Activated B cell treated with CpG ODN at 0.5 μM for 24 hours (primary cell): ENCODE data around the gene RPL6. TPM values are rescaled to one million over a fixed set of nuclear protein-coding genes. Genes with fewer than 3 reads are reported as not detected.
"Not testable (repeated sequence)": the region's sequence is repeated elsewhere in the genome, so short reads cannot be mapped to it uniquely, and the experiment has no call there.

ENCODE experiments used
- ATAC-seq: fragments of 200-7000 bp; cut with Tn5 transposase; one replicate; pipeline ENCODE4 v1.10.0; 2021; ENCODE audit warnings: low read depth, mild to moderate bottlenecking, moderate library complexity
- CTCF ChIA-PET: fragments of 350-600 bp; sonication (Branson Sonifier 250); formaldehyde crosslinking; loops from one replicate; lab custom pipeline; 2021; ENCODE audit warnings: antibody characterized with exemption; lab: Charles Lee
- POLR2A ChIA-PET: fragments of 350-600 bp; sonication (Branson Sonifier 250); formaldehyde crosslinking; loops from one replicate; lab custom pipeline; 2021; ENCODE audit warnings: antibody characterized with exemption; lab: Charles Lee
- DNase-seq: peaks from one replicate; pipeline ENCODE4 v3.0.0; 2022
- H3K27ac Mint-ChIP-seq: one replicate; pipeline ENCODE4 v1.8.0; 2020; ENCODE audit warnings: mixed read lengths
- H3K27me3 Mint-ChIP-seq: one replicate; pipeline ENCODE4 v1.8.0; 2021; ENCODE audit warnings: mixed read lengths
- H3K36me3 Mint-ChIP-seq: one replicate; pipeline ENCODE4 v1.8.0; 2021; ENCODE audit warnings: low read depth, mixed read lengths
- H3K4me1 Mint-ChIP-seq: one replicate; pipeline ENCODE4 v1.8.0; 2021; ENCODE audit warnings: mixed read lengths
- H3K4me3 Mint-ChIP-seq: one replicate; pipeline ENCODE4 v1.8.0; 2020; ENCODE audit warnings: mild to moderate bottlenecking, mixed read lengths
- H3K9me3 Mint-ChIP-seq: one replicate; pipeline ENCODE4 v1.8.0; 2020; ENCODE audit warnings: mixed read lengths
- intact Hi-C: fragments of 100-400 bp; cut with micrococcal nuclease; formaldehyde crosslinking; loops from one replicate; pipeline ENCODE4 v1.15.1; 2024
- total RNA-seq: library from RNA; stranded (reverse); gene quantifications from 2 replicates; pipeline ENCODE4 v1.2.3, GENCODE V29; 2022
- TF ChIP-seq, protein P1 (sequence below): fragments of 200-600 bp; IDR thresholded peaks from one replicate; pipeline ENCODE4 v1.8.0; 2022; ENCODE audit warnings: antibody characterized with exemption, mild to moderate bottlenecking

The RPL6 gene
- total RNA-seq, 1 donor from 2014 or later: 2,197 TPM

GRCh38 chr12:112409906-112410244 lies 470 bp upstream of the RPL6 start:
- Mint-ChIP-seq H3K27me3 (no peaks in the 10 kb centered on the region), H3K9me3 (no peaks in the 10 kb centered on the region), H3K36me3 (peaks cover 45% of the 10 kb centered on the region), H3K27ac (peak overlapping the region; percentile 99), H3K4me3 (peak overlapping the region; percentile 100), H3K4me1 (peaks cover 36% of the 10 kb centered on the region)
- intact Hi-C loops: loop anchor here (1.0 to 10.0 kb wide), 4 partner anchors 8 to 397 kb away; partner anchors contain the start of genes ERP29, HECTD4, PTPN11 and TMEM116
- ATAC-seq (no peak), DNase-seq (no peak)
- POLR2A ChIA-PET: interaction anchor here (1.4 kb wide), 1 partner anchor 9 kb away, joined by 11 read pairs; the partner anchor contains the start of gene PTPN11
- TF ChIP-seq, protein P1, sequence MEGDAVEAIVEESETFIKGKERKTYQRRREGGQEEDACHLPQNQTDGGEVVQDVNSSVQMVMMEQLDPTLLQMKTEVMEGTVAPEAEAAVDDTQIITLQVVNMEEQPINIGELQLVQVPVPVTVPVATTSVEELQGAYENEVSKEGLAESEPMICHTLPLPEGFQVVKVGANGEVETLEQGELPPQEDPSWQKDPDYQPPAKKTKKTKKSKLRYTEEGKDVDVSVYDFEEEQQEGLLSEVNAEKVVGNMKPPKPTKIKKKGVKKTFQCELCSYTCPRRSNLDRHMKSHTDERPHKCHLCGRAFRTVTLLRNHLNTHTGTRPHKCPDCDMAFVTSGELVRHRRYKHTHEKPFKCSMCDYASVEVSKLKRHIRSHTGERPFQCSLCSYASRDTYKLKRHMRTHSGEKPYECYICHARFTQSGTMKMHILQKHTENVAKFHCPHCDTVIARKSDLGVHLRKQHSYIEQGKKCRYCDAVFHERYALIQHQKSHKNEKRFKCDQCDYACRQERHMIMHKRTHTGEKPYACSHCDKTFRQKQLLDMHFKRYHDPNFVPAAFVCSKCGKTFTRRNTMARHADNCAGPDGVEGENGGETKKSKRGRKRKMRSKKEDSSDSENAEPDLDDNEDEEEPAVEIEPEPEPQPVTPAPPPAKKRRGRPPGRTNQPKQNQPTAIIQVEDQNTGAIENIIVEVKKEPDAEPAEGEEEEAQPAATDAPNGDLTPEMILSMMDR: no peak
- CTCF ChIA-PET: interaction anchor here (1.9 kb wide), 1 partner anchor 23 kb away, joined by 7 read pairs; no protein-coding TSS in a partner anchor

DNA sequence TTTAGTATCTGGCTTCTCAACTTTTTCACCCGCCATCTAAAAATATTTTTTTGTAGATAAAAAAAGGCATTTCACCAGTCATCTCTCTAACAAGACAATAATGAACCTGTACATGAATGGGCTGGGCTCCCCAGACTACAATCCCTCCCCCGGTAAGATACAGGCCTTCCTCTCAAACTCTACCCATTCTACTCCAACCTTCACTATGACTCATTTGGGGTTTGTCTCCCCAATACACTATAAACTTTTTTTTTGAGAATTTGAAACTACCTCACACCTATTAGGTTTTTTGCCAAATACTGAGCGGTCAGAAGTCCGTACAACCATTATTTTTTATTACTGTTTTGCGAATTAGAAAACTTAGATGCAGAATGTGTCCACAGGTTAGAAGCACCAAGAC lies 784 bp downstream of the RPL6 start:
- peaks cover 56% of the 10 kb centered on the region for H3K36me3 Mint-ChIP-seq
- peak overlapping the region; percentile 100 for H3K4me3 Mint-ChIP-seq
- no peak for DNase-seq
- peak overlapping the region; percentile 99 for H3K27ac Mint-ChIP-seq
- H3K9me3 Mint-ChIP-seq: no peaks in the 10 kb centered on the region
- H3K27me3 Mint-ChIP-seq: no peaks in the 10 kb centered on the region
- ATAC-seq: no peak
- ChIA-PET POLR2A (no interaction called here), CTCF (no interaction called here)
- peaks cover 36% of the 10 kb centered on the region for H3K4me1 Mint-ChIP-seq
- TF ChIP-seq, protein P1: no peak
- intact Hi-C loops: loop anchor here (1.0 to 10.0 kb wide), 4 partner anchors 10 to 396 kb away; partner anchors contain the start of genes ERP29, HECTD4, PTPN11 and TMEM116

DNA sequence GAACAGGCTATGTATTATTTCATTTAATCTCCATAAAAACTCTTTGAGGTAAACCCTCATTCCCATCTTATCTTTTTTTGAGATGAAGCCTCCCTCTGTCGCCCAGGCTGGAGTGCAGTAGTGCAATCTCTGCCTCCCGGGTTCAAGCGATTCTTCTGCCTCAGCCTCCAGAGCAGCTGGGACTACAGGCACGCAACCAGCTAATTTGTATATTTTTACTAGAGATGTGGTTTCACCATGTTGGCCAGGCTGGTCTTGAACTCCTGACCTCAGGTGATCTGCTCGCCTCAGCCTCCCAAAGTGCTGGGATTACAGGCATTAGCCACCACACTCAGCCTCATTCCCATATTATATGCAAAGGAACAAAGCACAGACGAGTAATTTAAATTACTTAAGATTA lies 1.7 kb downstream of the RPL6 start:
- Mint-ChIP-seq H3K36me3 (peaks cover 60% of the 10 kb centered on the region), H3K4me1 (peaks cover 36% of the 10 kb centered on the region), H3K27ac (peak overlapping the region; percentile 99), H3K4me3 (peak overlapping the region; percentile 100)
- H3K27me3 Mint-ChIP-seq, ATAC-seq, H3K9me3 Mint-ChIP-seq, DNase-seq, CTCF ChIA-PET: not testable (repeated sequence)
- POLR2A ChIA-PET: interaction anchor here (2.0 kb wide), 1 partner anchor 11 kb away, joined by 5 read pairs; the partner anchor contains the start of gene PTPN11
- intact Hi-C loops: loop anchor here (2.0 to 10.0 kb wide), 2 partner anchors 283 to 395 kb away; partner anchors contain the start of genes ERP29, TMEM116 and TRAFD1

- Mint-ChIP-seq H3K27me3 (no peaks in the 10 kb centered on the region), H3K27ac (peak overlapping the region; percentile 35), H3K4me3 (peak overlapping the region; percentile 100), H3K4me1 (peaks cover 36% of the 10 kb centered on the region), H3K9me3 (no peaks in the 10 kb centered on the region), H3K36me3 (peaks cover 60% of the 10 kb centered on the region)
- intact Hi-C loops: loop anchor here (10.0 kb wide), 1 partner anchor 282 kb away; the partner anchor contains the start of gene TRAFD1
- CTCF ChIA-PET: no interaction called here
- TF ChIP-seq, protein P1: no peak
- ATAC-seq (no peak), DNase-seq (no peak)
- POLR2A ChIA-PET: interaction anchor here (1.5 to 2.0 kb wide), 2 partner anchors 12 to 394 kb away, joined by 4 to 5 read pairs; partner anchors contain the start of genes ERP29, PTPN11 and TMEM116
These were observed 2.6 kb downstream of the RPL6 start for GRCh38 chr12:112406519-112407488.

DNA sequence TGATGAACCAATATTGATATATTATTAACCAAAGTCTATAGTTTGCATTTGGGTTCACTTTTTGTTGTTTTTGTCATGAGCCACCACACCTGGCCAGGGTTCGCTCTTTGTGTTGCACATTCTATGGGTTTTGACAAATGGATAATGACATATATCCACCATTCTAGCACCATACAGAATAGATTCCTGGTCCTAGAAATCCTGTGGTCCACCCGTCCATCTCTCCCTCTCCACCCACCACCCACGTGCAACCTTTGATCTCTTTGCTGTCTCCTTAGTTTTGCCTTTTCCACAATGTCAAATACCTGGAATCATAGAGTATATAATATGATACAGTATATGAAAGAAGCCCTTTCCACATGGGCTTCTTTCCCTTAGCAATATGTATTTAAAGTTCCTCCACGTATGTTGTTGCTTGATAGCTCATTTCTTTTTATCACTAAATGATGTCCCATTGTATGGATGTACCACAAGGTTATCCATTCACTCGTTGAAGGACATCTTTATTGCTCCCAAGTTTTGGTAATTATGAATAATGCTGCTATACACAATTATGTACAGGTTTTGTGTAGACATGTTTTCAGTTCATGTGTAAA lies 7.4 kb downstream of the RPL6 start:
- POLR2A ChIA-PET: interaction anchor here (0.7 to 1.4 kb wide), 2 partner anchors 13 to 644 kb away, joined by 3 to 5 read pairs; no protein-coding TSS in a partner anchor
- Mint-ChIP-seq H3K36me3 (peaks cover 35% of the 10 kb centered on the region), H3K4me1 (peaks cover 8% of the 10 kb centered on the region), H3K27me3 (no peaks in the 10 kb centered on the region), H3K9me3 (no peaks in the 10 kb centered on the region), H3K27ac (no peak overlapping the region), H3K4me3 (no peak overlapping the region)
- TF ChIP-seq, protein P1: no peak
- CTCF ChIA-PET: no interaction called here
- no peak for DNase-seq
- ATAC-seq: no peak
- intact Hi-C loops: loop anchor here (10.0 kb wide), 1 partner anchor 277 kb away; the partner anchor contains the start of gene TRAFD1
